Erythroblast (primary cell): ENCODE measurements around the gene CTAGE1.

Experiments
- GATA1 ChIP-seq: IDR thresholded peaks from 2 replicates; pipeline ENCODE4 v1.6.1; 2011; ENCODE audit warnings: low read depth, mild to moderate bottlenecking, control low read depth, low read length, moderate library complexity
- POLR2A ChIP-seq: IDR thresholded peaks from 2 replicates; pipeline ENCODE4 v1.6.1; 2011; ENCODE audit warnings: mild to moderate bottlenecking, low read length

- TF ChIP-seq POLR2A: no peak
- TF ChIP-seq GATA1: no peak
Measured at GRCh38 chr18:22405142-22405541, 12.6 kb downstream of the CTAGE1 start.
